Hepatocyte (in vitro differentiated cells): ENCODE measurements around the gene HOXA6.

Experiments used
- EZH2 ChIP-seq: fragments of 200-600 bp; sonication (generic); IDR thresholded peaks from 2 replicates; pipeline ENCODE4 v1.6.1; 2016; ENCODE audit warnings: antibody characterized with exemption, mild to moderate bottlenecking, borderline replicate concordance
- TF ChIP-seq, protein P1 (sequence below): fragments of 200-600 bp; sonication (generic); IDR thresholded peaks from 2 replicates; pipeline ENCODE4 v1.5.1; 2016; ENCODE audit warnings: antibody characterized with exemption, mild to moderate bottlenecking; ENCODE audit not compliant: poor library complexity

DNA sequence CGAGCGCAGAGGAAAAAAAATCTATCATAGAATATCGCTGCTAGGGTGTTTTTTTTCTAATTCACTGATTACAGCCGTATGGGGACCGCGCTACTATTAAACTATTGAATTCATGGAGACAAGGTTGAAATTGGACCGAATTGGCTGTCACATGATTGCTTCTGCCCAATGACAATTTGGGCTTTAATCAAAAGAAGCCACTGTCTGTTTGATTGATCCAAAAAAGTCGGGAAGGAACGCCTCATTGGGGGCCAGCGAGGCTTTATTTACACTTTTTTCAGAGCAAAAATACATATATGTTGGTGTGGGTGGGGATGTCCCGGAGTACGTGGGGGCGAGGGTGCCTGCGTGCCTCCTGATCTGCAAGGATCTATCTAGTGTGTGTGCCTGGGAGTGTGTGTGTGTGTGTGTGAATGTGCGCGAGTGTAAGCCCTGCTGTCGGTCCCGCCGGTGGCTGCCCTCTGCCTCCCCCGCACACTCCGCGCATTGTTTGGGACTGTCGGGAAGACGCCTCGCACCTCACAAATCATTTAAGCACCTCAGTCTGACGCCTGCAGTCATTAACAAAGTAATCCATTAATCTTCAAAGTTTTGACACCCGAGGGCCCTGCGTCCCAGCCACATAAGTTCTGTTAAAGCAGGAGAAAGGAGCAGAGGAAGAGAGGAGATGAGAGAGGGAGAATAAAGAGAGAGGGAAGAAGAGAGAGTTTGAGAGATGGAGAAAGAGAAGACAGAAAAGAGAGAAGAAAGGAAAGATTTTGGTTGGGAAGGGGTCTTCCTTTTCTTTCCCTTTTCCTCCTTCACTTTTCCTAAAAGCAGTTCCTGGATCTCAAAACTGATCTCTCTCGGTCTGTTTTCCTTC is 44.8 kb downstream of the HOXA6 start, which contains the start of gene HOXA2:
- TF ChIP-seq, protein P1, sequence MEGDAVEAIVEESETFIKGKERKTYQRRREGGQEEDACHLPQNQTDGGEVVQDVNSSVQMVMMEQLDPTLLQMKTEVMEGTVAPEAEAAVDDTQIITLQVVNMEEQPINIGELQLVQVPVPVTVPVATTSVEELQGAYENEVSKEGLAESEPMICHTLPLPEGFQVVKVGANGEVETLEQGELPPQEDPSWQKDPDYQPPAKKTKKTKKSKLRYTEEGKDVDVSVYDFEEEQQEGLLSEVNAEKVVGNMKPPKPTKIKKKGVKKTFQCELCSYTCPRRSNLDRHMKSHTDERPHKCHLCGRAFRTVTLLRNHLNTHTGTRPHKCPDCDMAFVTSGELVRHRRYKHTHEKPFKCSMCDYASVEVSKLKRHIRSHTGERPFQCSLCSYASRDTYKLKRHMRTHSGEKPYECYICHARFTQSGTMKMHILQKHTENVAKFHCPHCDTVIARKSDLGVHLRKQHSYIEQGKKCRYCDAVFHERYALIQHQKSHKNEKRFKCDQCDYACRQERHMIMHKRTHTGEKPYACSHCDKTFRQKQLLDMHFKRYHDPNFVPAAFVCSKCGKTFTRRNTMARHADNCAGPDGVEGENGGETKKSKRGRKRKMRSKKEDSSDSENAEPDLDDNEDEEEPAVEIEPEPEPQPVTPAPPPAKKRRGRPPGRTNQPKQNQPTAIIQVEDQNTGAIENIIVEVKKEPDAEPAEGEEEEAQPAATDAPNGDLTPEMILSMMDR, result no peak
- peak; percentile 23 for TF ChIP-seq EZH2
